Activated CD4-positive, CD25-positive, alpha-beta regulatory T cell treated with anti-CD3 and anti-CD28 coated beads, Interleukin-2, amount 50 U/mL, for 16 hours (primary cell): ENCODE results near the gene PRSS27.
A peak's percentile ranks its signal among the peaks of the same experiment; 100 is the strongest.
"Not testable (repeated sequence)": the region's sequence is repeated elsewhere in the genome, so short reads cannot be mapped to it uniquely, and the experiment has no call there.

Experiments
- DNase-seq: peaks from one replicate; pipeline ENCODE4 v3.0.0-alpha.2; 2020; ENCODE audit warnings: low read depth, low spot score

The PRSS27 gene

DNA sequence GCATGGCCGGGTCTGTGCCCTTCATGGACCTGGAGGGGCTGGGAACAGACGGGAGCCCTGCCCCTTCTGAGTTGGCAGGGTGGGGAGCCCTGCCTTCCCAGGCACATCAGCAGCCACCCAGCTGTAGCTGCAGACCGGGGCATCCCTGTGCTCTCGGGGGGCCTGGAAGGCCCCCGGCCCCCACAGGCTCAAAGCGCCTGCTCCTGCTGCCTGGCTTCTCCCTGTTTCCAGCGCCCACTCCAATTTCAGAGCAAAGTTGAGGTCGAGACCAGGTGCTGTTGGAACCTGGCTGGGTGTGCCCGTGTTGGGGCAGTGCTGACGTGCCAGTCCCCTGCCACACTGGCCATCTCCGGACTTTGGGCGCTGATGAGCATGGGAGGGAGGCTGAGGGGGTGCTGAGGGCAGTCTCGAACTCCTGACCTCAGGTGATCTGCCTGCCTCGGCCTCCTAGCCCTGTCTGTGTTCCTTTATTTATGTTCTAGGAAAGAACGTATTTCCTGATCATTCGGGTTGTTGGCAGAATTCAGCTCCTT is 4.9 kb upstream of the PRSS27 start:
- DNase-seq: no peak

DNA sequence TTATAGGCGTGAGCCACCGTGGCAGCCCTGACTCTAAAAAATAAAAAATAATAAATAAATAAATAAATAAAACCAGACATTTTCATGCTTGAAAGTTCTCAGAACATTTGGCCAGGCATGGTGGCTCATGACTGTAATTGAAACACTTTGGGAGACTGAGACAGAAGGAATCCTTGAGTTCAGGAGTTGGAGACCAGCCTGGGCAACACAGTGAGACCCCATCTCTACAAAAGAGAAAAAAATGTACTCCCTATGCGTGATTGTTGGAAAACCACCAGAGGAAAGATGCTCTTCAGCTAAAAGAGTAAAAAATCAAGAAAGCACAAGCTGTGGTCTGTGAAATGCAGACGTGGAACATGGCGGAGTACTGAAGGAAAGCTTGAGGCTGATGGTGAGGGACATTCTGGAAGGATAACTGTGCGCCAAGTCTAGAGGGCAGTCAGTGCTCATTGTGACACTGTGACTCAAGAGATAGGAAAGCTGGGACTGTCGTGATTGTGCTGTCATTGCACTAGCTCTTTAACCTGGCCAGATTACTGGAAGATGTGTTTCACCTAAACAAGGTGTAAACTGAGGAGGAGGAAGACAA is 4.2 kb upstream of the PRSS27 start:
- no peak for DNase-seq

DNA sequence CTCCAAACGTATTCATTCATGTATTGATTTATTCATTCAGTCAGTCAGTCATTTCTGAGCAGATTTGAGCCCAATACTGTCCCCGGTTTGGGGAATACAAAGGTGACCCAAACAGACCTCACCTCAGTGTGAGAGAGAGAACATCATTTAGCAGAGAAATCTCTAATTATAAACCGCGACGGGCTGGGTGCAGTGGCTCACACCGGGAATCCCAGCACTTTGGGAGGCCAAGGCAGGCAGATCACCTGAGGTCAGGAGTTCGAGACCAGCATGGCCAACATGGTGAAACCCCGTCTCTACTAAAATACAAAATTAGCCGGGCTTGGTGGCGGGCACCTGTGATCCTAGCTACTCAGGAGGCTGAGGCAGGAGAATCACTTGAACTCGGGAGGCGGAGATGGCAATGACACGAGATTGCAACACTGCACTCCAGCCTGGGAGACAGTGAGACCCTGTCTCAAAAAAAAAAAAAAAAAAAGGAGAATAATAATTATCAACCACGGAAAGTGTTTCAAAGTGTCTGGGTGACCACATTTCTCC is 1.7 kb upstream of the PRSS27 start:
- not testable (repeated sequence) for DNase-seq

DNA sequence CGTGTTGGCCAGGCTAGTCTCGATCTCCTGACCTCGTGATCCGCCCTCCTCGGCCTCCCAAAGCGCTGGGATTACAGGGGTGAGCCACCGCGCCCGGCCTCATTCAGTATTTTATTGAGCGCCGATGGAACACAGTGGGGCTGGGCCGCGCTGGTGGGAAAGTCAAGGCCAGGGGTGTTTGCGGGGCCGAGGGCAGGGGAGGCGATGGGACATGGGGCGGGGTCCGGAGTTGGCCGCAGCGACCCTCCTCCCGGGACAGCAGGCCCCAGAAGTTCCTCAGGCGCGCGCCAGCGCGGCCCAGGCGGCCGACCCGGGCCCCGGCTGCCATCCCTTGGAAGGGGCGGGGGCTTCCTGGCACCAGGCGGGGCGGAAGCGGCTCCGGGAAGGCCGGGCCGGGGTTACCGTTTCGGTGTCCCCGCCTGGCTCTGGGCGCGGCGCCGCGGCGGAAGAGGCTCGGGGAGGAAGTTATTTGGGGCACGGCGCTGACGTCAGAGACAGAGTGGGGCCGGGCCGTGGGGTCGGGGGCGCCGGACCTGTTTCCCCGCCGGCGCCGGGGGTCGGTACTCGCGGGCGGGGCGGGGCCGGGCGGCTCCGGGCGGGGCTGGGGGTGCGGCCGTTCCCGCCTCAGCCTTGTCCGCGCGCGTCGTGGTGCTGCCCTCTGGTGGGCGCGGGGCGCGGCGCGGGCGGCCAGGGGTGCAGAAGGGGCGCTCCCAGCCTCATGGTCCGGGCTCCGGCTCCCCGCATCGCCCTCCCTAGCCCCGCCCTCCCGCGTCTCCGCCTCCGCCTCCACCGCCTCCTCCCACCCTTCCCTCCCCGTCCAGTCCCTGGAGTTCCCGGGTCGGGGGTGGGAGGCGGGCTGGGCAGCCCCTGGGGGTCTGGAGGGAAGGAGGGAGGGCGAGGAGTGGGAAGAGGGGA is 952 bp upstream of the PRSS27 start:
- peak; percentile 60 for DNase-seq

DNA sequence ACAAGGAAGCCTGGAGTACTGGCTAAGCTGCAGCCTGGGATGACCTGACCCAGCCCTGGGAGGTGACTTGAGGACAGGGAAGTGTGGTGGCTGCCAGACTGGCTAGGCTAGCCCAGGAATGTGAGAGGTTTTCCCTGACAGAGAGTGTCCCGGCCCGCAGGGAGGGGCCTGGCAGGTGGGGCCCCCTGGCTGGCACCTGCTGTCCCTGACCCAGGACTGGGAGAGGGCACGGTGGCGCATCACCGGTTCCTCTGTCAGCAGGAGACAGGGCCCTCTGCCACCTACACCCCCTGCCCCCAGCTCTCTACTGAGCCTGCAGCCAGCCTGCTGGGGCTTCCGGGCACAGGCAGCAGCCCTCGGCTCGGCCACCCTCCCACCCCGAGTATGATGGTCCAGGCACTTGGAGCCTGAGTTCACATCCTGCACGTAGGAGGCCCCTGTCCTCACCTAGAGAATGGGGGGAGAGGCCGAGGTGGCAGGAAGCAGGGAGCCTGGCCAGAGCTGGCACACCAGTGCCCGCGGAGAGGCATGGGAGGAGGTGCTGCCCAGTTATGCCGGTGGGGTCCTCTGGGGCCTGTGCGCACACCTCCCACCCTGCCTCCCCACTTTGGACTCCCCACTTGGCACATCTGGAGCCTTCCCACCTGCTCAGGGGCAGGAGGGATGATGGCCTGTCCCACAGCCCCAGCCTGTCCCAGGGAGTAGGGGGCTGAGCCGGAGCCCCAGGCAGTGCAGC is 528 bp downstream of the PRSS27 start:
- DNase-seq: no peak

DNA sequence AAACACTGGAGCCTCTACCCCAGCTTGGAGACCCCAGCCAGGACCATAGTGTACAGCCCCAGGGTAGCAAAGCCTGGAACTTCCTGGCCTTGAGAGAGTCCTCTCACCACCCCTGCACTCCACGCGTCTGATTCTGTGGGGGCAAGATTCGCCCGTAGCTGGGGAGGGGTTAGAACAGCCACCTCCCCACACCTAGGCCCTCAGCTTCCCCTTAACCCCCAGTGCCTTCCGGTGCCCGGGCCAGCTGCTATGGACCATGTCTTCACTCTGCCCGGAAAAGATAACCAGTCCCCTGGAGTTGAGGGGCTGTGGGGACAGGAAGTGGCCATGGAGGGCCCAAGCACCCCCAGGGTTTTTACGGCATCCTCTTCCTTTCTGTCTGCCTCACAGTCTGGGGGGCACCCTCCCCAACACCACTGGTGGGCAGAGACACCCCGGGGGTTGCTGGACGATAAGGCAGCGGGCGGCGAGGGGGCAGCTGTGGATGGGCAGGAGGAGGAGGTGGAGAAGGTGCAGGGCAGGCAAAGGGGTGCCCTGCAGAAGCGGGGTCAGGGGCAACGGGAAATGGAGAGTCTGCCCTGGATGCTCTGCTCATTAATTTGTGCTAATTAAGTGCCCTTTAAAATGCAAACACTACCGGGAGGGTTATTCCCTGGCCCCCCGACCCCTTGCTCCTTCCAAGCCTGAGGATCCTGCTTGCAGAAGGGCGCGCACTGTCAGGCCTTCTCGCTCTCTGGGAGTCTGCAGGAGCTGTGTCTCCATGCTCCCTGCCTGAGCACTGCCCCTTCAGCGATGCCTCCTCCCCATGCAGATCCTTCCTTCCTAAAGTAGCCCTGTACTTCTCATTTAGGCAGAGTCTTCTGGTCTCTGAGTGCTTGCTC is 2.4 kb downstream of the PRSS27 start:
- DNase-seq: no peak

DNA sequence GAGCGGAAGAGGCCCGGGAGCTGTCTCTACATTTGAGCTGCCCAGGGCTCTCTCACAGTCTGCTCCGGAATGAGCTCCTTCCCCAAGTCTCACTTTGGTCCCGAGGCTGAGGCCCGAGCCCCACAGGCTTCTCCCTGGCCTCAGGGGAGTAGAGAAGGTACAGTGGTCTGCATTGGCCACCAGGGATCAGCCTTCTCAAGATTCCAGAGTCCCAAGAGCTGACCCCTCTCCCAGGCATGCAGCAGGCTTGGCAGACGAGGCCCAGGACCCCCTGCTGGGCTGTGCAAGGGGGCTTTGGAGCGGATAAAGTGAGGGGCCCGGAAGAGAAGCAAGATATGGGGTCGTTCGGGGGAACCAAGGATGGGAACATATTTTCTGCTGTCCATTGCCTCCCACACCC is 3.1 kb downstream of the PRSS27 start:
- no peak for DNase-seq

DNA sequence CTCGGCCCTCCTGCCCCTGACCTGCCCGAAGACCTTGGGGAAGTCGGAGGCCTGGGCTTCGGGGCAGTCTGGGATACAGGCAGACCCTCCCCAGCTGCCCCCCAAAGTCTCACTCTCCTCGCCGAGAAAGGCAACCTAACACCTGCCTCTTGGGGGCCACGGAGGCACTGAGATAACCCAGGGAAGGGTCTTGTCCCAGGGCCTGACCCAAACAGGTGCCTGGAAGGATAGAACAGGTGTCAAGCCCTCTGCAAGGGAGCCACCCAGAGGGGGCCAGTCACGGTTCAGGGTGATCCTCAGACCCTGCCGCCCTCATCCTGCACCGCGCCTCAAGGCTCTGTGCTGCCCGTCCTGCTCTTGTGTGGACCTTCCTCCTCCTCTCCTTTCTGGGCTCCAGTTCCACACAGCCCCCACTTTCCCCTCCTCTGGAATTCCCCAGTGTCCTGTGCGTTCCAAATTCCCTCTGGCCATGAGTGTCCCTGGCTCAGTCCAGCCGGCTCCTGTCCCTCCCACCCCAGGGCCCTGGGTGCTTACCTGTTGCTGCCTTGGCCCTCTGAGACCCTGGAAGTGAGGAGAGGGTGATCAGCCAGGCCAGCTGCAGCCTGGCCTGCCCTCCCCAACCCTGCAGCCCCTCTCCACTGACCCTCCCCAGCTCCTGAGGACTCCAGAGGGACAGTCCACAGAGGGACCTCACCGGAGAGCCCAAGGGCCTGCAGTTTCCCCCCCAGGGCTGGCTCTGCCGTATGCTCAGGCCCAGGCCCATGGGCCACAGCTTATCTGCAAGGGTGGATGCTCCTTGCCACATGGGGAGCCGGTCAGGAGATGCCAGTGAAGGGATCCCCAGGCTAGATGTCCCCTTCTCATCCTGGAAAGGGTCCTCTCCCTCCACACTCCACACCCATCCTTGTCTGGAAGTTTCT is 3.8 kb downstream of the PRSS27 start:
- DNase-seq: no peak

DNA sequence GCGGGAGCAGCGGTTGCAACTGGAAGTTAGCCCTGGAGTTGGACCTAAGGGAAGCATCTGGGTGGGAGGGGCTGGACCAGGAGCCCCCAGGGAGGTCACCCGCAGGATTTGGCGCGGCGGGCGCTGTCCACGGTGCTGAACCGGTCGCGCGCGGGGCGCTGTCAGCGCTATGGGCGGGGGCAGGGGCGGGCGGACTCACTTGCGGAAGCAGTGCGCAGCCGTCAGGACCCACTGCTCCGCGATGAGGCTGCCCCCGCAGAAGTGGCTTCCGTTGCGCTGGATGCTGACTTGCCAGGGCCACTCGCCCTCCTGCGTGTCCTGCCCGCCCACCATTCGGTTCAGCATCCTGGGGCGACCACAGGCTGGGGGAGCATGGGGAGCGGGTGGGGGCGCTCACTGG is 4.5 kb downstream of the PRSS27 start:
- DNase-seq: peak; percentile 68

DNA sequence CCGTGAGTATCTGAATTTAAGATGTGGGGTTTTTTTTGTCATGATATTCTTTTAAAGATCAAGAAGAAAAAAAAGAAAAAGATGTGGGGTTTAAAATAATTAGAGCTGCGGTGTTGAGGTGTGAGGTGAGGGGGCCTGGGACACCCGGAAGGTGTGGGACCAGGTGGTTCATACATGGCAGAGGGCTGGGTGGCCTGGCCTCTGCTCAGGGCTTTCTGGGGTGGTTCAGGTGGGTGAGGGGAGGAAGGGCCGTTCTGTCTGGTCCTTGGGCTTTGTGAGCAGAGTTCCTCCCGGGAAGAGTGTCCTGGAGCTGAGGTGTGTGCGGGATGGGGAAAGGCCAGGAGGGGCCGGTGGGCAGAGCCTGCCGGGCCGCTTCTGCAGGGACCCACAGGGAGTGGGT is 5.0 kb downstream of the PRSS27 start:
- DNase-seq: no peak

DNA sequence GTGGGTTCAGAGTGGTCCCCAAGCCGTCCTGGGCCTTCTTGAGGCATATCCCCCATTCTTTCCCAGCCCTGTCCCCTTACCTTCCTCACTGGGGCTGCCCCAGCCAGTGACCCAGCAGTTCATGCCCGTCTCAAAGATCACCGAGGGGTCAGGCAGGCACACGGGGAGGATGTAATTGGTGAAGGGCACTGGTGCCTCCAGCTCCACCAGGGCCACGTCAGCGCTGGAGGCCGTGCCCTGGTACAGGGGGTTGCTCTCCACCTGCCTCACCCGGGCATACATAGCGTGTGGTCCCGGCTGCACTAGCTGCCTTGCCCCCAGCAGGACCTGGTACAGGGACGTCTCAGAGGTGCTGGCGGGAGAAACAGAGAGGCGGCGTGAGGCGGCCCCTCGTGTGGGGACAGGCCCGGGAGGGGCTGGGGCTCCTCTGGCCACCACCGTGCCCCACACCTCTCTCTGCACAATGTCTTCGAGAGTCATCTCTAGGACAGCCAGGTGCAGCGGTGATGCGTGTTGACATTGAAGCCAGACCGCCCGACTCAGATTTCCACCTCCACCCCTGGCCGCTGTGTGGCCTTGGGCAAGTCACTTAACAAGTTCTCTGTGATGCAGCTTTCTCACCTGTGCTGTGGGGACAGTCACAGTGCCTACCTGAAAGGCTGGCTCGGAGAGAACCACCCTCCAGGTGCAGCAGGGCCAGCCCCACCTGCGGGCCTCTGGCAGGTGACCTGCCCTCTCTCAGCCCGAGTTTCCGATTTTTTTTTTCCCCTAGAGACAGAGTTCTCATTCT is 5.8 kb downstream of the PRSS27 start:
- no peak for DNase-seq

DNA sequence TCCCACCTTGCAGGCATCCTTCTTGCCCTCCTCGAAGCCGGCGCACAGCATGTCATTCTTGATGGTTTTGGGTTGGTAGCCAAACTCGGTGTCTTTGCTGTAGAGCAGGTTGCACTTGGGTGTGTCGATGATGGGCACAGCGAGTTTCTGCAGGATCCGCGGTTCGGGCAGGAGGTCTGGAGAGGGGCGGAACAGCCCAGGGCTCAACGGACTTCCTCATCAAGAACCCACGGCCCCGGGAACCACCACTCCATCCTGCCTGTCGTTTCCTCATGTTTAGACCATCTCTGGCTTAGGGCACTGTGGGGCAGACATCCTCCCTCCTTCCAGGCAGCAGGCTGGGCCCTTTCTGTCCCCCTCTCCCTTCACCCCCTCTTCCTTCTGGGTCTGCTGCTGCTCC is 6.5 kb downstream of the PRSS27 start:
- DNase-seq: no peak

DNA sequence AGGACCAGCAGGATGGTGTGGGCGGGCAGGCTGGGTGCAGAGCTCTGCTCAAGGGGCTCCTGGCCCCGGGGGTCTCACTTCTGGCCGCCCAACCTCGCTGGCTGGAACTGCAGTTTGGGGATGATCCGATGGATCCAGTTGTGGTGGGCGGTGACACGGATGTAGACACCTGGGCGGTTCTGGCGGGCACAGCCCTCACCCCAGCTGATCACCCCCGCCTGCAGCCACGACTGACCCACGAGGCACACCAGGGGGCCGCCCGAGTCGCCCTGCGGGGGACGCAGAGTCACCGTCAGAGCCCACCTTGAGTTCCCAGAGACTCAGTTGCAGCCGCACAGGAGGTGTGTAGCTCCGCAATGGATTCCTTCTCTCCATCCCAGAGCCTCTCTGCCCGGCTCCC is 7.5 kb downstream of the PRSS27 start:
- no peak for DNase-seq

DNA sequence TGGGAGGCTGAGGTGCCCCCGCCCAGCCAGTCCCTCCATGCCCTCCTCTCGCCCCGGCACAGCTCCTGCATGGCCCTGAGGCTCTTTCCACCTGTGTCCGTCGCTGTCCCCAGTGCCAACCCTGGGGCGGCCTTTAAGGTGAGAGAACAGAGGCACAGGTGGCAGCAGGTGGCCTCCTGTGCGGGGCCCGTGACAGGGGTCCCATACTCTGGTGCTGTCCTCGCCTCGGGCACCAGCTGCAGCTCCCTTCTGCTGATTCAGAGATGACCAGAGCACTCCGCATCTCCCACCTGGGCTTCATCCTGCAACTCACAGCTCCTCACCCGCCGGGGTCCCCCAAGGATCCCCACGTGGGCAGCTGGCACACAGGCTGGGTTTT is 8.0 kb downstream of the PRSS27 start:
- no peak for DNase-seq

DNA sequence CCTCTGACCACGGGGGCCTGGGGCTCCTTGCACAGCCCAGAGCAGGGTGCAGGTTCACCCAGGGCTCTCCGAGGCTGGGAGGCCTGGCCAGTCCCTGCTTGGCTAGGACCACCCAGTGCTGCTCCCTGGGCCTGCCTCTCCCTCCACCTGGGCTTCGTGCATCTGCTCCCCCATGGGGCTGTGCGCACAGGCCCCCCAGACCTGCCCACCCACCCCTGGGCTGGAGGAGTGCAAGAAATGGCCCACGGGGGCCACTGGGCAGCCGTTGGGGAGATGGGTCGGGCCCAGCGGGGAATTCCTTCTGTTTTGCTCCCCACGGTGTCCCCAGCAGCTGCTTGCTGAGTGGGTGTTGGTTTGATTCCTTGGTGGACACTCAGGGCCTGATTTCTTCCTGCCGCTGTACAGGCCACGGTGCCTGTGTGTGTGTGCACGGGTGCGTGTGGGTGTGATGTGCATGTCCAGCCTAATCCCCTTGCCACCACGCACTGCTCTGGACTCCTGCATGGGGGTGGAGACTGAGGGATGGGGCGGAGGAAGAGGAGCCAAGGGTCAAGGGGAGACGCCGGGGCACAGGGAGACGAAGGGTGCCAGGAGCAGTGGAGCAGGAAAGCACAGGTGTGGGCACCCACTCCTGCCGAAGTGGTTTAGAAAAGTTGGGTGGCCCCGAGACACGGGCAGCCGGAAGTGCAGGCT is 8.5 kb downstream of the PRSS27 start:
- DNase-seq: no peak

DNA sequence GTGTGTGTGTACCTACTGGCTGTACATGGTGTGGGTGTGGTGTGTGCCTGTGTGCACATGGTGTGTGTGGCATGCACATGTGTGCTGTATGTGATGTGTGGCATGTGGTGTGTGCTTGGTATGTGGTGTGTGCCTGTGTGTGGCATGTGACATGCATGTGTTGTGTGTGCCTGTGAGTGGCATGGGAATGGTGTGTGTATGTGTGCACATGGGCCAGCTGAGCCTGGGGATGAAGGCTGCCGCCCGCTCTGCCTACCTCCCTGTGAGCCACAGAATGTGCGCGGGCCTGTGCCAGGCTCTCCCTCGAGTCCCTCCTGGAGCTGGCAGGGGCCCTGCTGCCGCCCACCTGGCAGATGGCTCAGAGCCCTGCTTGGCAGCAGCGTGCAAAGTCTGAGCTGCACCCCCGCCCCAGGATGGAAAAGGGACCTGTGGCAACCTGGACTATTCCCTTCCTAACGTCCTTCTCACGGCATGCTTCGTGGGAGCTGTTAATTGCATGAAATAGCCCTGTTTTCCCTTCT is 9.3 kb downstream of the PRSS27 start:
- DNase-seq: no peak

DNA sequence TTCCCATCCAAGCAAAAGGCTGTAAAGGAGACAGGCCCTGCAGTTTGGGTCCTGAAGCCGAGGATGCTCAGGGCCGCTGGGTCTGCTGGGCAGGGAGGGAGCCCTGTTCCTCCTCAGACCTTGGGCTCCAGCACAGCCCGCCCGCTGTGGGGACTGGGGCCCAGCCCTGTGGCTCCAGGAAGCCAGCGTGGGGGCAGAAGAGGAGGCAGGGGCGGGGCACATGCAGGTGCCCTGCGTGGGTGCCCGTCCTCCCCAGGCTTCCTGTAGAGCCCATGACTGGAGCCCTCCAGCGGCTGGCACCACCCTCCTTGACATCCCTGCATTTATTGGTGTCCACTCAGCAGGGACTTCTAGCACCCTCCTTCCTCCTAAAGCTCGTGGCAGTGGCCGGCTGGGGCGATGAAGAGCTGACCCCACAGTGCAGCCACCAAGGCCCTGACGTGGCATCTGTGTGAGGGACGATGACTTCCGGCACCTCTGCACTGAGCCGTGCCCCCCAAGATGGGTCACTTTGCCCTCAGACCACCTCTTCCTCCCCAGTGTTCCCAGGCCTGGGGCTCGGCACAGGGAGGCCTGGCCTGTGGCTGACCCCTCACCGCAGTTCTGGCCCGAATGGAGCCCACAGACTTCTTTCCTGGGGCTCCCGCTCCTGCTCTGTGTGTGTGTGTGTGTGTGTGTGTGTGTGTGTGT is 9.9 kb downstream of the PRSS27 start:
- no peak for DNase-seq

DNA sequence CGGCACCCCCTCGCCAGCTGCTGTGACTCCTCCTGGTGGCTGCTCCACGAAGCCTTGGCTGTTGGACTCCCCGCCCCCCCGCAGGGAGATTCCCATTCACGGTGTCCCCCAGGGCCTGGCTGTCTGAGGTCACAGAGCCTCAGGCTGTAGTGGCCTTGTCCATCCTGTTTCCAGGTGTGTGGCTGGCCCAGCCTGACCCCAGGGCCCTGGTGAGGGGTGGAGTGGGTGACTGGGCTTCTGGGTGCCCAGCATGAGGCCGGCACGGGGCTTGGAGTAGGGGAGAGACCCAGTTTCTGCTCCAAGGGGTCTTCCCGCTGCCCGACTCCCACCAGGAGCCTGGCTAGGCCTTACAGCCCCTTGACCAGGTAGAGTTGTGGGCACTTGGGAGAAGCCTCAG is 10.4 kb downstream of the PRSS27 start:
- DNase-seq: no peak
